Measurements from ENCODE around the gene TMEM117.
"Not testable (repeated sequence)": the region's sequence is repeated elsewhere in the genome, so short reads cannot be mapped to it uniquely, and the experiment has no call there.

TMEM117 gene

DNA sequence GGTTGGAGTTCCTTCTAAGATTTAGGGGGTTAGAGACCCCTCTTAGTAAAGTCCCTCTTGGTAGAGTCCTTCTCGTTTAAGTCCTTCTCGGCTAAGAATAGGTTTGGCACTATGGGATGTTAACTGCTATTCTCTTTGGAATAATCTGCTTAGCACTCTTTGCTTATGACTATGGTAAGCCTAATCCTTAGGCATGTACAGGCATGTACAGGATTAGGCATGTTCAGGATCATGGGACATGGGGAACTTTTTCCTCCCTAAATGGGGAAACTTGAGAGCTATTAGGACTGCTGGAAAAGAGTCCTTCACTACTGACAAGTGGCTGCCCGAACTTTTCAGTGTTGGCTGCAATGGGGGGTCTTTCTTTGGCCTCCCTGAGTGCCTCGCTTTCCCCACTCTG is 193.3 kb downstream of the TMEM117 start:
- DNase-seq: no peak

DNA sequence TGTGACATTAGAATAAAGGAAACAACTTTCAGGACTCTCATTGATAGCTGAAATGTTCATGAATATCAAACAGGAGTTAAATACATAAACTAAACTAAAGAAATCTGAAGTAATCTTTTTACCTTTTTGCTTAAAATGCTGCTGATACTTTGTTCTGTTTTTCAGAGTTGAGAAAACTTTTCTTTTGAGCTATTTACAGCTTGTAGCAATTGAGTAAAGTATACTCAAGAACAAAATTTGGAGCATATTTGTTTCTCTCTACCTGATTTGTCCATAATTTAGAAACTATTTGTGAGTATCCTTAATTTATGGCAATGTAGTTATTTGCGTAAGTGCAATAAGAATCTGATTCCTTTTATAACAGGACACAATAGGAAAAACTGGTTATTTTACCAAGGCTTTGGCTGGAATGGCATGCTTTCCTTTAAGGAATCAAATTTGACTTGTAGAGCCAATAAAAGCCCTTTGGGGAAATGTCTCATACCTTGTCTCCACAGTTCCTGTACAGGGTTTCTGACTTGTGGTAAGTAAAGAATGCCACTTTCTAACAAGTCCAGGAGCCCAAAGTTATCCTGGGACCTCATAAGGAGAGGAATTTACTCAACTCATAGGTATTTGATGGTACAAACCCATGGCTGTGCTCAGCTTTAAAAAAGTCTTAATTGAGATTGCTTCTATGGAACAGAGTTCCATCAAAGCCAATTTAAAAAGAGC is 195.7 kb downstream of the TMEM117 start:
- DNase-seq: no peak

DNA sequence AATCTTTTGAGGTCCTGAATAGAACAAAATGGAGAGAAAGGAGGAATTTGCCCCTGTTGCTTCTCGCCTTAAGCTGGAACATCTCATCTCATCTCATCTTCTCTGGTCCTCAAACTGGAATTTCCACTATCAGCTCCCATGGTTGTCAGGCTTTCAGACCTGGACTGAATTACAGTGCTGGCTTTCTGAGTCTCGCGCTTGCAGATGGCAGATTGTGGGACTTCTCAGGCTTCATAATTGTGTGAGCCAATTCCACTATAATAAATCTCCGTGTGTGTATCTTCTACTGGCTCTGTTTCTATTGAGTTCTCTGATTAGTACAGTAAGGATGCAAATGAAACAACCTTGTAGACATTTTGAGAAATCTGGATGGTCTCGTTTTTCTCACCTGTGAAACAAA is 199.0 kb downstream of the TMEM117 start:
- no peak for DNase-seq

DNA sequence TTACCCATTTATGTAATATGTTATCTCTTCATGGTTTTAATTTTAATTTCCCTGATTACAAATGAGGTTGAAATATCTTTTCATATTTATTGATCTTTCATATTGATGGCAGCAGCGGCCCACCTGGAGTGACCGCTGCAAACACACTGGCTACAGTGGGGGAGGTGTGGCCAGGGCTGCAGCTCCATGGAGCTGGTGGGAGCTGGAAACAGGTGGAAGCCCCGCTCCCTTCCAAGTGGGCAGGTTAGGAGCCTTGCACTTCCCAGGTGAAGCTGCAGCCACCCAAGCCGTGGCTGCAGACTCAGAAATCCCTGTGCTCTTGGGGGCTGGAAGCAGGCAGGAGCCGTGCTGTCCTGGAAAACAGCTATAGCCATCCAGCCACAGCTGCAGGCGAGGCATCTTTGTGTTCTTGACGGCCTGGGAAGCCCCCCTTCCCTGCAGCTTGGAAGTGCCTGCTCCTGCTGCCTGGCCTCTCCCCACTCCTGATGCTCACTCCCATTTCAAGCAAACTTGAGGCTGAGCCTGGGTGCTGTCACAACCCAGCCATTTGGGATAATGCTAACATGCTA is 201.1 kb downstream of the TMEM117 start:
- no peak for DNase-seq

DNA sequence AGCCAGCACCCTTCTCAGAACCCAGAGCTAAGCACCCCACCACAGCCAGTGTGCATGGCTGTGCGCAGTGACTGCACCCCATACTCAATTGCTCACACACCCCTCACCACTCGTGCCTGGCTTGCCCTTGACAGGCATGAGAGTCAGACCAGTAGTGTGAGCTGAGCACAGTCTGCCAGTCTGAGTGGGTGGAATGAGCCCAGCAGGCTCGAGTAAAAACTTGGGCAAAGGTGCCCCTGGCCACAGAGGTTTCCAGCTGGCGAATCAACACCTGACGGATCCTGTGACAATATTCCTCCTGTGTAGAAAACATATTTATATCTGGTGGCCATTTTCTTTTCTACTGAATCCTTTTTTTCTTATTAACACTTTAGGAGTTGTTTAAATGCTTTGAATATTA is 202.5 kb downstream of the TMEM117 start:
- DNase-seq: no peak

DNA sequence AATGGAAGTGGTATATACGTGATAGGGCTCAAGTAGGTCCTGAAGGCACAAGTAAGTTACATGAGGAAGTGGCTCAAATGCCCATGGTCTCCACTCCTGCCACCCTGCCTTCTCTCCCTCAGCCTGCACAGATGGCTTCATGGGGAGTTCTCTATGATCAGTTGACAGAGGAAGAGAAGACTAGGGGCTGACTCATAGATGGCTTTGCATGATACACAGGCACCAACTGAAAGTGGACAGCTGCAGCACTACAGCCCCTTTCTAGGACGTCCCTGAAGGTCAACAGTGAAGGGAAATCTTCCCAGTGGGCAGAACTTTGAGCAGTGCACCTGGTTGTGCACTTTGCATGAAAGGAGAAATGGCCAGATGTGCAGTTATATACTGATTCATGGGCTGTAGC is 208.6 kb downstream of the TMEM117 start:
- not testable (repeated sequence) for DNase-seq

DNA sequence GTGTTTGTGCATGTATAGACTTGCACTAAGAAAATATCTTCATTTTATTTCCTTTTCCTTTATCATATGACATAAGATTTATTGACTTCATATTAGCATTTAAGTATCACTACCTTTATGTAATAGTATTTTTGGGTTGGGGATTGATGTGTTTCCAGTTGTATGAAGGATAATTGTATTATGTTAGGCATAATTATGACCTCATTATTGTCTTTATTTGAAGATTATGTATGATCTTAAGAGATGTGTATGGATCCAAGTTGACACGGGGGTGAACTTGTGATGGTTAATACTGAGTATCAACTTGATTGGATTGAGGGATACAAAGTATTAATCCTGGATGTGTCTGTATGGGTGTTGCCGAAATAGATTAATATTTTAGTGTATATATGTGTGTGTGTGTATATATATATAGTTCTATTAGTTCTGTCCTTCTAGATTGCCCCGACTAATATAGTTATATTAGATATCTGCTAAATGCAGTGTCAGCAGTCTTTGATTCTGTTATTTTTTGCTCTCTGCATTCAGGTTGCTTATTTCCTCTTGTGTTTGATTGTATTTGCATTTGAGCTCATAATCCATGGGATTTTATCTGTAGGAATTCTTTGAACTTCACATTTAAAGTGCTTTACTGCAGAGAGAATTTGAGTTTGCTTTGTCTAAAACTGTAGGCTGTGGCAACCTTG is 211.0 kb downstream of the TMEM117 start:
- DNase-seq: no peak

DNA sequence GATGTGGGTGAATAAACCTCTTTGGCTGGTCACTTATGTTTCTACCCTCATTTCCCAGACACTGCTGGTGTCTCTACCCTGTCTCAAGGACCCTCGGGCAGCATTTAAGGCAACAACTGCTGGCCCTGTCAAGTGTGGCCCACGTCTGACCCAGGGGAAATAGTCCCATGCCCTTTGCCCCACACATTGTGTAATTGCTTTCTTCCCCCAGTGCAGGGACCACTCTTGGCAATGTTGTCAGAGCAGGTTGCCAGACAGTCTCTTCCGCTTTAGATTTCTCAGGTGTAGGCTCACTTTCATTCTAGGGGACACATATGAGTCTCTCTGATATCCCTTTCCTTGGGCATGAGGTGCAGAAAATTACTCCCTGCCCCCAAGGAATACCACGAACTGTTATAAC is 216.7 kb downstream of the TMEM117 start:
- DNase-seq: no peak

DNA sequence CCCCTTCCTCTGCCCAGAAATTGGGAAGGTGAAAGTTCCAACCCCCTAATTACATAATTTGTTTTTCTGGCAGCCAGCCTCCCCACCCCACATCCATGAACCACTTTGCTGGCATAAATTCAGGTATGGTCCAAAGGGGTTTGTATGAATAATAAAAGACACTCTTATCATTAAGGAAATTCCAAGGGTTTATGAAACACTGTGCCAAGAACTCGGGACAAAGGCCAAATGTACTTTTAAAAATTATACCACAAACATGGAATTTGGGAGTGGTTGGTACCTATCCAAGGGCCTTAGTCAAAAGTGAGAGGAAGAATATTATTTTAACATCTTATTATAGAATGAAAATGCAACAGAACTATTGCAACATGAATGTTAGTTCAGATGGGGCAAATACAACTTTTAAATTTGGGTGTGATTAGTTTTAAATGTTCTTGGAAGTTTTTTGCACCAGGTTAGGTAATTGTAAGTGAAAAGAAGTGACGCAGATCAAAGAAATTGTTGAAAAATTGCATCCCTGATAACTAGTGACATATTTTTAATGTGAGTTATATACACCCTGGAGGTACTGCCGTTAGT is 217.8 kb downstream of the TMEM117 start:
- no peak for DNase-seq

DNA sequence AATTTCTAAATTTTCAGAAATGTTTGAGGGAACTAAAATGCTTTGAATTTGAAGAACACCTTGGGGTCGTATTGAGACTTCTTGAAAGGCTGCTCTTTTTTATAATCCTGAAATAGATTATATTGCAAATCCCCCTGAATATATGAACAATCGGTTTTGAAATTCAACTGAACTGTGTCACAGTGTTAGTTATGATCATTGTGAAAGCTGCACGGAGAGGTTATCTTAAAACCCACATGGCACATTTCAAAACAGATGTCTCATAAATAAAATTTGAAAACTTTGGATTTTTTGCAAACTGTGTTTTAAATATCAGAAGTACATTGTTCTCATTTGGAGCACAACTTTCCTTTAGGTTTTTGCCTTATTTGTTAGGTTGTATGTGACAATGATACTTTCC is 218.4 kb downstream of the TMEM117 start:
- no peak for DNase-seq

DNA sequence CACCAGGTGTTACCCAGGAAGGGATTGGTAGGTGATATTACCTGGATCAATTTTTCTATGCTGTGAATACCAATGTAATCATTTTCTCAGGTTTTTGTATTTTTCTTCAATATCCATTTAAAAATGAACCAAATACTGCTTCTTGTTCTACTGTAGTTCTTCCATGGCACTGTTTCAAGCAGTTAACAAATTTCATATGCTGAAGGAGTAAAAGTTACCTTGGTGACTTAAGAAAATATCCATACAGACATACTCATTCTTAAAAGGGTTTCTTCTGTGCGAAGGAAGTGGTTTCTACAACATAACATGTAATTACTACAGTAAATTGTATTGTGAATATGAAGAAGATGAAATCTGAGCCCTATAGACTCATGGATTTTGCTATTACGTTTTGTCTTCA is 222.5 kb downstream of the TMEM117 start:
- DNase-seq: no peak

DNA sequence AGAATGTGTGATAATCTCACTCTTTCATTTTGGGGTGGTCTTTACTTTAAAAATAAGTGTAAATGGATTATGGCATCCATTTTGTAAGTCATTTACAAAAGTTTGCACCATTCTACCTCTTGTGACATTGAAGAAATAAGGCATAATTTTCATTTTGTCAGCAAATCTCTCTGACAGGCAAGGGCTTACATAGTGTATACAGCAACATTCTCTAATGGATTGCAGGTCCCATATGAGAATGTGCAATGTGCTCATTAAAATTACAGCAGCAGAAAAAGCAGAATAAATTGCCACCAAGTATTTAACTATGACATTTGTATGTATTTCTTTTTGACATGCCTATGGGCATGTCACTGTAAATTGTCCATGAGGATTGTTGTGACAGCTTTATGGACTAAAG is 223.6 kb downstream of the TMEM117 start:
- no peak for DNase-seq

DNA sequence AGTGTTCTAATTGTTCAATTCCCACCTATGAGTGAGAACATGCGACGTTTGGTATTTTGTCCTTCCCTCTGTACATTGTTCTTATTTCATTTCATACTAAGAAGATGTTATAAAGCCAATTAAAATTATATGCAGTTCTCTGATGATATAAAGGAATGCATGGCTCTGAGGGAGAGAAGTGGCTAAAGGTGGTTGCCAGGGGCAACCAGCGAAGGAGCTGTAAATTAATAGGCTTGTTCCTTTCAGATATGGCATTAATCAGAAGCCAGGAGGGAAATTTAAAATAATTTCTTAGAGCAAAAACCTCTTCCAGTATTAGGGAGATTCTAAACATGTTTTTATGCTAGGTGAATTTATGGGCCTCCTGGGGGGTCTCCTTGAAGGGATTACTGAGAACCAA is 227.8 kb downstream of the TMEM117 start:
- DNase-seq: no peak

DNA sequence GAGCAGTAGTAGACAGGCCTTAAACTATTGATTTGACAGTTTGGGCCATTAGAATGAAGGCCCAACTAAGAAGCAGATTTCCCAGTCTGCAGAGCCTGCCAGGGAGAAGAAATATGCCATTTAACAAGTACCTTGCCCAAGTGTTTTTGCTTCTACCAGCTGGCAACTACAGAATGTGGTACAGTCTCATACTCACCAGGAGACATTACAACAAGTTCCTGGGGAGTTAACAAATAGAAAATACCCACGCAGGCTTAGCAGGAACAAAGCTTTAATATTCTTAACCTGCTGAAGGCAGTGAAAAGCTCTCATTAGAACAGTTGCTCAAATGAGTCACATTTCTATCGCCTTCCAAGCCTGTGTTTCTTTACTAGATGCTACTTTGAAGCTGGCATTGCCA is 241.0 kb downstream of the TMEM117 start:
- no peak for DNase-seq

DNA sequence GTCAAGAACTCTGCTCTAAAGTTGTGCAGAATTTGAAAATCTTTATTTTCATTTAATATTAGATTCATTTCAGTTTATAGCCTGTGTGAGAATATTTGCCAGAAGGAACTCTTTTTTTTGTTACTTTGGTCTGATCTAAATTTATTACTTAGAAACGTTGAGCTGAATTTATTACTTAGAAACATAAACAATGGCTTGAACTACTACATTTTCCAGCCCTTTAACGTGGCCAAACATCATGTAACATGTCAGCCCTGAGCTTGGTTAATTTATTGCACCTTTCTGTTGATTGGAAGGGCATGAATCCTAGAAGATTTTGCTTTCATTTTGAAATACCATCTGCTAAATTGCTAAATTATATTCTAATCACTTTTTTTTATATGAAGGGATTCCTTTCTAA is 241.4 kb downstream of the TMEM117 start:
- DNase-seq: no peak

DNA sequence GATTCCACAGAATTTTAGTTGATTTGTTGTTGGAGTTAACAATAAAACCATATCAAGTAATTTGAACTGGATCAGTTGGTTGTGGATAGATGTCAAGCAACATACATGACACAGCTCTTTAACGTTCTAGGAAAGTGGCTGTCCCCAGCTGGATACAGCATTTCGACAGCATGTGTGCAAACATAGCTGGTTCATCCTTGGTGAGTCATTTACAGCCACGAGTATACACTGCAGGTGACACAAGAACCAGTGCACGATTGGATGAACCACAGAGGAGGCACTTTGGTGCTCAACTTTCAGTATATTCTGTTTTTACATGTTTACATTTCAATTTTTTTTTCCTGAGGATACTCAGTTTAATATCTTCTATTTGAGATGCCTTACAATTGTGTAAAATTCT is 242.4 kb downstream of the TMEM117 start:
- DNase-seq: no peak

DNA sequence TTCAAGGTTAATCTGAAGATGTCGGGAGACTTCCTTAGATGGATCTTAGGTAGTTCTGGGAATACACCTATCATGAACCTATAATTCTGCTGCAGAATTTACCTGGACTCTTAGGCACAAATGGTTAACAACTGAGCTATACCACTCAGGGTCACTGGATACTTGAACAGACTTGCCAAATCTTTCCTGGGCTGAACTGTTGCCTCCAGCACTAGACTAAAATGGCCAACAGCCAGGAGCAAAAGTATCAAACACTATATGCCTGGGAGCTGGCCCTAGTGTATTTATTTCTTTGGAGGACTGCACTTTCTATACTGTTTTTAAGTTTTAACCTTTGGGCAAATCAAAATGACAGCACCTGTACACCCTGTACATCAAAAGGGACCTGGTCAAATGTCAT is 252.8 kb downstream of the TMEM117 start:
- no peak for DNase-seq

DNA sequence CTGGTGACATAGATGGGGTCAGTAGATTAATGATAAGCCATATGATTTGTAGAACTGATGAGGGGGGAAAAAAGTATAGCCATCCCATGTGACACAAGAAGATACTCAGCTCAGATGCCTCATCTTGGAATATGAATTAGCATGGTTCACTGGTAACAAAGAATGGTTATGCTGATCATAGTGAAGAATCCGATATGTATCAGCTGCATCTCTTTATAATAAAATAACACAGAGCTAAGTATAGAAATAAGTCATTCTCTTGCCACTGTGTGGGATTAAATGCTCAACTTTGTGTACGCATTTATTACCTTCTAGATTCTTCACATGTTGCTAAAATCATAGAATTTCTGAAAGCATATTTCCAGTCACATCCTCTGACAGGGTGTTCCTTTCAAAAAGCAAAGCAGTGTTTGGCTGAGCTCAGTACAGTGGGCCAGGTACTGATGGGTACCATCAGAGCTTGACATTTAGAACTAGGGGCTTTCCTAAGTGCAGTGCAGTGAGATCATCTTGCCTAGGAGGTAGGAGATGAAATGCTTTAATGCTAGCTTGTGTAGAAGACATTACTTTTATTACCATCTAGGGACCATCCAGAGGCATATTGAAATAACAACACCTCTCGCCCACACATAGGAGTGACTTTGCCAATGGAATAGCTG is 256.2 kb downstream of the TMEM117 start:
- no peak for DNase-seq

DNA sequence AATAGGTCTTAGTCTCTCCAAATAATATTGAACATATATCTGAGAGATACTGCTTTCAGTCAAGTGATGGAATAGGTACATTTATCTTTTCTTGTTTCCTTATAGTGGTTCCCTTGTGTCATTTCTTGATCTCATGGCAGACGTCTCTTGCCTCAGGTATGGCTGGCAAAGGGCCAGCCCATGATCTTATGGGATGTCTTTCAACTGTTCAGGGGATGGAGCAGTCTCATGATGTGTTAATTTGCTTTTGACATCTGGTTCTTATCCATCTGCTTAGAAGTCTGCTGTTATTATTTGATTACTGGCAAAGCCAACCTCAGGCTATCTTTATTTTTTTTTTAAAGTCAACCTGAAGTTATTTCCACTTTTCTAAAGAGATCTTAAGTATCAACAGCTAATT is 262.9 kb downstream of the TMEM117 start:
- no peak for DNase-seq

DNA sequence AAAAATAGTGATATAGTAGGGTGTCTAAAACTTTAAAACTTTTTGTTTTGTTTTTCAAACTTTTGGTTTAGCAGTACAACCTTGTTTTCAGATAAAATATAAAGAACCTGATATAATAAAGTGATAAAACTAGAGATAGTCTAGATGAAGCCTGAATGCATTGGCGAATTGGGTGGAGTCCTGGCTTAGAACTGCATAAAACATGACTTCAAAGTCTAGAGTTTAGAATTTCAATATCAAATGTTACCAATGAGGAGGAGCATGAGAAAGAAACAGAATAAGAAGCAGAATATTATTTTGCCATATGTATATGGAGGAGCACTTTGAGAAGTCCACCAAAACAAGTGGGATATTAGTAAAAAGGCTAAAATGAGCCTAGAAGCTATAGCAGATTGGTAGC is 263.6 kb downstream of the TMEM117 start:
- DNase-seq: no peak

DNA sequence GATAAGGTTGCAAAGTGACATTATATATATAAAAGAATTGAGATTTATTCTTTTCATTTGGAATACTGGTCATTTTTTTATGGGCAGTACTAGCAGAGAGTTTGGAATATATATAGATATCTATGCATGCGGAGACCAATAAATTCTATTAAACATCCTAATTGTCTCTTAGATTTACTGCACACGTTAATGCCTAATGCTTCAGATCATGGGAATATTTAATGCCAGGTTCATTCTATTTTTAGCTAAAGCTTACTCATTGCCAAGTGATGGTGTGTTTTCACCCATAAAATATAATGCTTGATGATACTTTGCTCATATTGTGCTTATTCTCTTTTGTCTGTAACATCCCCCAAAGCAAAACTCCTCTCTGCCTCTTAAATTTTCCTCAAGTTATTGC is 264.4 kb downstream of the TMEM117 start:
- no peak for DNase-seq

DNA sequence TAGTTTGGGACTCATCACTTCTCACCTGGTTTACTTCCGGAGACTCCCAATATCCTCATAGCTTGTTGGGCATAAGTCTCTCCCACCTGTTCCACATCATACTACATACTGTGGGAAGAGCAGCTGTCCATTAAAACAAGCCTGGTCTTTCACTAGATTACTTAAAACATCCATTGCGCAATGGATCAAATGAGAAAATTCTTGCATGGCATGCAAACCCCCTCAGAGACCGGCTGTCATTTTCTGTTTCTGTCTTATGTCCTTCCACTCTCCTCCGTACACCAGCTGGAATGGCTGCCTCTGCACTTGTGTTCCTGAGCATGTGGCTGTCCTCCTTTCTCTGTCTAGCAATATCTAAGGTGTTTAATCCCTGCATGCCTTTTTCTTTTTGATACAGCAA is 265.6 kb downstream of the TMEM117 start:
- DNase-seq: no peak

DNA sequence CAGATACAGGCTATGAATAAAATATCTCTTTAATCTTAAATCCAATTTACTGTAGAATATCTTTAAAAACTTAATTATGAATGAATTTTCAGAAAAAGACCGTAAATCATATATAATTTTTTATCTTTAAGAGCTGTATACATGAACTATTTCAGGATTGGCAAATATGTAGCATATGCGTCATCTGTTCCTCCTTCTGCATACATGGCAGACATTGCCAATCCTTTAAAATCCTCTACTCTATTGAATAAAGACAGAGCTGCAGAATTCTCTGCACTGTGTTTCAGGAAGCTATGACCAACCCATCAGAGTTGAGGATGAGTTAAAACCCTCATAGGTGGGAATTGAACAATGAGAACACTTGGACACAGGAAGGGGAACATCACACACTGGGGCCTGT is 279.0 kb downstream of the TMEM117 start:
- DNase-seq: no peak

DNA sequence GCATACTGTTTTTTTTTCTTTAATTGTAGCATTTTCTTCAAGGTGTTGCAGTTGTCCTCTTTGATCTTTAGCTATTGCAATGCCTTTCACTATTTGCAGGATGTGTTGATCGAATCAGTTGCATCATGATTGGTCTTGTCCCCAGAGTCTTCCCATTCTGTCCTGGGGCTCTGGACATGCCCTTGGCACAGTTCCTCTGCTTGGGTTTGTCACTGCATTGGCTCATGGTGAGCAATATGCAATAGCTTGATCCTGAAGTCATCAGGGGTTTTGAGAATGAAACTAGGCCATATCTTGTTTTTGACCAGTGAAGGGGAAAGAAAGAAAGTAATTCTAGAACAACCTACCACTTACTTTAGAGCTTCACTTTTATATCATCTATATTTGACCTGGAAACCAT is 281.5 kb downstream of the TMEM117 start:
- DNase-seq: no peak
